HG03064 (cell line): Measurements from ENCODE around the gene XKR7.

Experiments used
- ATAC-seq: cut with Tn5 transposase; IDR thresholded peaks from one replicate; pipeline ENCODE4 v1.9.1; 2021; ENCODE audit warnings: low read depth; ENCODE audit not compliant: unreplicated experiment

The XKR7 gene

DNA sequence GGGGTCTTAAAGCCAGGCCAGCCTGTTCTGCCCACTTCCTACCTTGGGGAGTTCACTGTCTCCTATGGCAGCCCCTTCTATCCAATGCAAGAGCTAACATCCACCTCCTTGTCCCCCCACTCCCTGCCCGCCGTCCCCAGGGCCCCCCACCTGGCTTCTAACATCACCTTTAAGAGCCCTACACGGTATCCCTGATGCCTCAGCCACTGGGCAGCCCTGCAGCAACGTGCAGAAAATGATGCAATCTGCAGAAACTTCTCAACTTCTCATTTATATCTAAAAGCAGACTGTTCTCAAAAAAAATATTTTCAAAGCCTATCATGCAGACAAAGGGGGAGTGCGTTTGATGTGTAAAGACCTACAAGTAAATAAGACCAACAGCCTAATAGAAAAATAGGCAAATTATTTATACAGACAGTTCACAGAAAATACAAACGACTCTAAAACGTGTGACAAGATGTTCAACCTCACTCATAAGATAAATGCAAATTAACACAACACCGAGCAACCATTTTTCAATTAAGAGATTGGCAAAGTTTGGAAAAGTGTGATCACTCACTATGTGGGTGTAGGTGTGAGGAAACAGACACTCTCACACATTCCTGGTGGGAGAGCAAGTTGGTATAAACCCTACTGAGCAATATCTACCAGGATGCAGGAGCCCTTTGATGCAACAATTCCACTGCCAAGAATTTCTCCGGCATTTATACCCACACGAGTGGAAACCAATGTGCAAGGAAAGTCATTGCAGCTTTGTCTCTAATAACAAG is 69.0 kb downstream of the XKR7 start:
- ATAC-seq, result no peak

DNA sequence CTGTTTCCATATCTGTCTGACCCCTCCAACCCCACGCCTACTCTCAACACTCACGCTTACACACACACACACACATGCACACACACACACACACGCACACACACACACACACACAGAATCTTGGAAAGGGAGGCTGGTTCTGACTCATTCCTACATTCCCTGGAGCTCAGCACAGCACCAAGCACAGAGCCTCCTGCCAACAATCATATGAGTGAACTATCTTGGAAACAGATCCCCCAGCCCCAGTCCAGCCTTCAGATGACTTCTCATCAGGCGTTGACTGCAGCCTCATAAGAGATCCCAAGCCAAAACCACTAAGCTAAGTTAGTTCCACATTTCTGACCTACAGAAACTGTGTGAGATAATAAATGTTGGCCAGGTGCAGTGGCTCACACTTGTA is 70.0 kb downstream of the XKR7 start:
- ATAC-seq, result no peak

DNA sequence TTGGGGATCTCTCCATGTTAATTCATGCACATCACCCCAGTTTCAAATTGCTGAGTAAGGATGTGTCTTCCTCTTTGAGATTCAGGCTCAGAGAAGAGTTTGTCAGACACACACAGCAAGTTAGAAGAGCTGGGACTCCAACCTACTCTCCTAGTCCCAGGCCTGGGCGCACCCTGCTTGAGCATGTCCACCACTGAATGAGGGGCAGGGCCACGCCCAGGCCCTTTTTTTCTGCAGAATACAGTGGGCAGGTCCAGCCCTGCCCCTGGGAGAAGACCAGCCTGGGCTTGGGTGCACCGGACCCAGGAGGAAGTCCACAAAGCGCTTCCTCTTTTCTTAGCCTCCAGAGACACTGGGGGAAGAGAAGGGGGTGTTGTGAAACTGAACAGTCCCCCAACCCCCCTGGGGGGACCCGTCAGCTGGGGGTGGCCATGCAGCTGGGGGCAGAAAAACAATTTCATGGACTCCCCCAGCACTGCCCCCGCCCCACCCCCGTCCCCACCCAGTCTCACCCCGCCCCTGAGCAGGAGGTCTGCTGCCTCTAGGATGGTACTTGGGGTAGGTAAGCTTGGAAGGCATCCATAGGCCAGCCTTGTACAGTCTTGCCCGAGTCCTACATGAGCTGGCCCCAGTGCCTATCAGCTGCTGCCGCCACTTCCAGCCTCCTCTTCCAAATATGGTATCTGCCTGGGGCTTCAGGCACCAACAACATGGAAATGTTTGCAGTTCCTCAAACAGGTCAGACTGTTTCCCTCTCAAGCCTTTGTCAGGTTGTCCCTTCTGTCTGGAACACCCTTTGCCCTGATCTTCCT is 72.4 kb downstream of the XKR7 start:
- peak; percentile 69 for ATAC-seq

DNA sequence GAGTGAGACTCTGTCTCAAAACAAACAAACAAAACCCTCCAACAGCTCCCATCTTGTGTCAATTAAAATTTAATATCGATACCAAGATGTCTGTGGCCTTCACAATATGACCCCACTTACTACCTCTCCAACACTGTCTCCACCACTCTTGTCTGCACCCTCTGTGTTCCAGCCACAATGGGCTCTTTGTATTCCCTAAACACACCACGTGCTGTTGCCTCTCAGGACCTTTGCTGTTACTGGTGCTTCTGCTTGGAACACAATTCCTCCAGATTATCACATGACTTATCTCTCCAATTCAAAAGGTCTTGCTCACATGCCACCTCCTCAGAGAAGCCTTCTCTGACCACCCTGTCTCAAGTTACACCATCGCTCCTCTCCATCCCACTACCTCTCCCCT is 78.0 kb downstream of the XKR7 start:
- no peak for ATAC-seq

DNA sequence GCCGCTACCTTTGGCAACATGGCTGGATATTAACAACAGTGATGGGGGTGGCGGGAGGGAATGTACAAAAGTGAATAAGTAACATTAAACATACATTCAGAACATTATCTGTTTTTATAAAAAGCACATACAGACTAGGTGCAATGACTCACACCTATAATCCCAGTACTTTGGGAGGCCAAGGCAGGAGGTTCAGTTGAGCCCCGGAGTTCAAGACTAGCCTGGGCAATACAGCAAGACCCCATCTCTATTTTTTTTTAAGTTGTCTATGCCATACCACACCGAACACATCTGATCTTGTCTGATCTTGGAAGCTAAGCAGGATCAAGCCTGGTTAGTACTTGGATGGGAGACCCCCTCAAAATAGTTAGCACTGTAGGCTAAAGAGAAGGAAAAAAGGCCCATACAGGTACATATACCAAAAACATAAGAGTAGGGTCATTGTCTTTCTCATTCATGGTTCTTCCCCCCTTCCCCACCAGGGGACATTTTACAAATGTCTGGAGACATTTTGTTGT is 82.4 kb downstream of the XKR7 start:
- ATAC-seq, result no peak

DNA sequence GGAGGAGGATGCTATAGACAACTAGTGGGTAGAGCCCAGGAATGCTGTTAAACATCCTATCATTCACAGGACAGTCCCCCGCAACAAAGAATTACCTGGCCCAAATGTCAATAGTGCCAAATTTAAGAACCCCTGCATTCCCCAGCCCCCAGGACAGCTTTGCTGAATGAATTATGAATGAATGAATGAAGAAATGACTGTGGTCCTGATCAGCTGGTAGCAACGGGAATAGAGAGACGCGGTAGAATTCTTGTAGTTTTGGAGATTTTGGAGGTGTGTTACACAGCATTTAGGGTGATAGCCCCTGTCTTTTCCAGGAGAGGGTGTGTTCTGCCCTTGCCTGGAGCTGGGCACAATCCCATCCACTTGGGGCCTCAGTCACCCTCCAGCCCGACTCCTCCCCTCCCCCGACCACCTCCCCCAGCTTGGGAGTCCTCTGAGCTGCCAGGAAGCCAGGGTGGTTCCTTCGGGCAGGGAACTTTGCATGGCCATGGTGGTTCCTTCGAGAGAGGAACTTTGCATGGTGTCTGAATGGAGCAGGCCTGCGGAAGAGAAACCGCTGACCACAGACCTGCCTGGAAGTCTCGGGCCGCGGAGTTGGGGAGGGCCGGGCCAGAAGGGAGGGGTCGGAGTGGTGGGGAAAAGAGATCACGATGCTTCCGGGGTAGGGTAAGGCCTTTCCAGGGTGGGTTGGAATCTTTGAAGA is 83.1 kb downstream of the XKR7 start:
- ATAC-seq, result no peak

DNA sequence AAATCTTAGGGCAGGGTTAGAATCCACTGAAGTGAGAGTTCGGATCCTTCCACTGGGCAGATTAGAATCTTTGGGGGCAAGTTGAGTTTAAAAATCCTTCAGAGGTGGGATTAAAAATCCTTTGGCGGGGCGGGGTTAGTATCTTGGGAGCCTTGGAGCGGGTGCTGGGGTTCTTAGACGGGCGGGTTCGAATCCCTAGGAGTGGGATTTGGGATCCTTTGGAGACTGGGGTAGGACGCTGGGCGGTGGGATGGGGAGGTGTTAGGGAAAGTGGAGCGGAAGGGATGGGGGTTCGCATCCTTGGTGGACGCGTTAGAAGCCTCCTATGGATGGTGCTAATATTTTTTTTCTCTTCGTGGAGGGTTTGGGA is 83.8 kb downstream of the XKR7 start:
- no peak for ATAC-seq

DNA sequence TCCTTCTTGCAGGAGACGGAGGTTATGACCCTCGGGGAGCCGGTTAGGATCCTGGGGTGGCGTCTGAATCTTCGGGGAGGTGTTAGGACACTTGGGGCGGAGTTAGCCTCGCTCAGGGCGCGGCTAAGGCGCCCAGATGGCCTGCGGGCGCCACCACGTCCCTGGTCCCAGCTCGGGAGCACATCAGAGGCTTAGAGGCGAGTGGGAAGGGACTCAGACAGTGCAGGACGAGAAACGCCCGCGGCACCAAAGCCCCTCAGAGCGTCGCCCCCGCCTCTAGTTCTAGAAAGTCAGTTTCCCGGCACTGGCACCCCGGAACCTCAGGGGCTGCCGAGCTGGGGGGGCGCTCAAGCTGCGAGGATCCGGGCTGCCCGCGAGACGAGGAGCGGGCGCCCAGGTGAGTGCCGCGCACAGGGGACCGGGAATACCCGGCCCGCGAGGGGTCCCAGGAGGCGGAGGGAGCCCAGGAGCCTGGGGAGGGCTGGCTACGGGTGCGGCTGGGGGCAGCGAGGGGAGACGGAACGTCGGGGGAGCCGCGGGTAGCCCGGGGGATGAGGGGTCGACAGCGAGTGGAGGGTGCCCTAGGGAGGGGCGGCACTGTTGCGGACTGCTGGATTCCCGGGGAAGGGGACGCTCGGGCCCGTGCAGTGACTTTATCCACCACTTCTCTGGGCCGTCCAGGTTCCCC is 84.3 kb downstream of the XKR7 start, which contains the start of gene HCK:
Gene HCK, plus strand, starts transcription at position 153 of the 688 bp plus-strand sequence.
- no peak for ATAC-seq

DNA sequence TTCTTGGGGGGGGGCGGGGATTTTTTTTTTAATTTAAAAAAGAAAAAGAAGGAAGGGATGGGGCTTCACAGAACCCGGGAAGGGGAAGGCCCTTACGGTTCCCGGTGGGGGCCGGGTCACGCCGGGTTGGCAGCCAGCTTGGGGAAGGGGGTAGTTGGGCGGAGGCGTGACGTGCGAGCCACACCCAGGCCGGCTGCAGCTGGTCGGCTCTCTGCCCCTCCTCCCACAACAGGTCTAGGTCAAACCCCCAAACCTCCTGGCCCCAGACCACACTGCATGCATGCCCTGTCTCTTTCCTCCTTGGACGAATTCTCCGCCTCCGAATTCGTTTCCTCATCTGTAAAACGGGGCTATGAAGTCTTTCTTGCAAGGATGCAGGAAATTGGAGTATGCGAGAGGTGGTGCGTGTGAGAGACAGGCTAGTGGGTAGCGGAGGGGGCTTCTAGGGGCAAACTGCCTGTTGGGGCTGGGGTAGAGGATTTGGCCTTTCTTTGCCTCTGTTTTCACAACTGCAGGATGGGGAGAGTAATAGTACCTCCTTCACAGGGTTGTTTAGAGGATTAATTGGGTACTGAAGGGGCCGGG is 84.9 kb downstream of the XKR7 start:
- no peak for ATAC-seq
